SKM-1 treated with dmso at 0.1 percent for 144 hours (cell line): ENCODE data around the gene TGFB1I1.
A peak's percentile ranks its signal among the peaks of the same experiment; 100 is the strongest.
"Not testable (repeated sequence)": the region's sequence is repeated elsewhere in the genome, so short reads cannot be mapped to it uniquely, and the experiment has no call there.

Experiments
- DNase-seq: peaks from one replicate; lab custom pipeline; 2025; ENCODE audit not compliant: unreplicated experiment; lab: John Stamatoyannopoulos, UW

TGFB1I1 gene

GRCh38 chr16:31487071-31487719, 15.2 kb downstream of the TGFB1I1 start:
- DNase-seq, result no peak

- no peak for DNase-seq
Observed at GRCh38 chr16:31487720-31488467, 15.9 kb downstream of the TGFB1I1 start.

- no peak for DNase-seq
Observed at GRCh38 chr16:31488468-31489297, 16.7 kb downstream of the TGFB1I1 start.

GRCh38 chr16:31489298-31489564, 17.3 kb downstream of the TGFB1I1 start:
- DNase-seq, result no peak

GRCh38 chr16:31489616-31490584, 17.9 kb downstream of the TGFB1I1 start:
- DNase-seq, result no peak

GRCh38 chr16:31491778-31492418, 19.9 kb downstream of the TGFB1I1 start:
- DNase-seq, result no peak

GRCh38 chr16:31493506-31494125, 21.7 kb downstream of the TGFB1I1 start:
- no peak for DNase-seq

GRCh38 chr16:31496670-31497069, 24.7 kb downstream of the TGFB1I1 start:
- DNase-seq, result no peak

GRCh38 chr16:31498493-31498892, 26.5 kb downstream of the TGFB1I1 start:
- no peak for DNase-seq

GRCh38 chr16:31499928-31500327, 28.0 kb downstream of the TGFB1I1 start:
- no peak for DNase-seq

- DNase-seq, result no peak
Observed at GRCh38 chr16:31501226-31501965, 29.4 kb downstream of the TGFB1I1 start.

GRCh38 chr16:31501966-31502348, 30.0 kb downstream of the TGFB1I1 start:
- no peak for DNase-seq

GRCh38 chr16:31502981-31503380, 31.0 kb downstream of the TGFB1I1 start:
- DNase-seq, result no peak

- not testable (repeated sequence) for DNase-seq
Observed at GRCh38 chr16:31503555-31503954, 31.6 kb downstream of the TGFB1I1 start.

- no peak for DNase-seq
Observed at GRCh38 chr16:31504159-31504558, 32.2 kb downstream of the TGFB1I1 start.

- DNase-seq, result no peak
Observed at GRCh38 chr16:31505483-31505882, 33.5 kb downstream of the TGFB1I1 start.

GRCh38 chr16:31507617-31507928, 35.6 kb downstream of the TGFB1I1 start:
- DNase-seq, result no peak

GRCh38 chr16:31507929-31508705, 36.2 kb downstream of the TGFB1I1 start, which contains the start of gene RUSF1:
Gene RUSF1 (minus strand): TSS chr16:31508391. CDS start chr16:31508373, 18 bp downstream.
- DNase-seq, result peak; percentile 77
